ENCODE results near the gene MTUS2. TPM values are rescaled to one million over a fixed set of nuclear protein-coding genes. Genes with fewer than 3 reads are reported as not detected.

Gene MTUS2
- total RNA-seq, 1 donor, result 0.36 TPM

DNA sequence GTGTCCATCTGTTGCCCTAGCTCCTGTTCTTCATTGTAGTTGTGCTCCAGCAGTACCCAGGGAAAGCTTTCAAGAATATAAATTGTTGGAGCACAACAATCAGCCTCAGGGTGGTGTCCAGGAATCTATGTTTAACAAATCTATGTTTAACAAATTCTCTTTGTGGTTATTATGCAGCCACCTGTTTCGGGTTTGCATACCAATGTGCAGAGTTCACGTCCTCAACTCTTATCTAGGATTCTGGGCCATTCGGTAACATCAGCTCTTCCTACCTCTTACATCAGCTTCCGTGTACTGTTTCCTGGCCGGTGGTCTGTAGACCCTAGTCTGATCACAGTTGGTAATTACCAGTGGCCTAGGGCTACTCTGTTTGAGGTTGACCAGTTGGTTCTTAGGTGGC lies 17.0 kb downstream of the MTUS2 start:
- Histone ChIP-seq H2AFZ (ENCODE audit: low read length) (no peak overlapping the region), H3K4me2 (ENCODE audit: insufficient read depth, low read length) (no peak overlapping the region), H3K4me1 (ENCODE audit: insufficient read depth, low read length) (no peaks in the 10 kb centered on the region), H3K9me3 (ENCODE audit: low read depth, low read length) (no peaks in the 10 kb centered on the region), H3K27me3 (ENCODE audit: insufficient read depth, low read length) (no peaks in the 10 kb centered on the region), H3K79me2 (ENCODE audit: insufficient read depth, low read length) (no peaks in the 10 kb centered on the region), H4K20me1 (ENCODE audit: insufficient read depth, low read length) (no peaks in the 10 kb centered on the region), H3K36me3 (ENCODE audit: insufficient read depth, low read length) (no peaks in the 10 kb centered on the region), H3K27ac (ENCODE audit: low read depth, low read length) (no peak overlapping the region), H3K4me3 (ENCODE audit: insufficient read depth, low read length) (no peak overlapping the region)
- TF ChIP-seq, protein P1, sequence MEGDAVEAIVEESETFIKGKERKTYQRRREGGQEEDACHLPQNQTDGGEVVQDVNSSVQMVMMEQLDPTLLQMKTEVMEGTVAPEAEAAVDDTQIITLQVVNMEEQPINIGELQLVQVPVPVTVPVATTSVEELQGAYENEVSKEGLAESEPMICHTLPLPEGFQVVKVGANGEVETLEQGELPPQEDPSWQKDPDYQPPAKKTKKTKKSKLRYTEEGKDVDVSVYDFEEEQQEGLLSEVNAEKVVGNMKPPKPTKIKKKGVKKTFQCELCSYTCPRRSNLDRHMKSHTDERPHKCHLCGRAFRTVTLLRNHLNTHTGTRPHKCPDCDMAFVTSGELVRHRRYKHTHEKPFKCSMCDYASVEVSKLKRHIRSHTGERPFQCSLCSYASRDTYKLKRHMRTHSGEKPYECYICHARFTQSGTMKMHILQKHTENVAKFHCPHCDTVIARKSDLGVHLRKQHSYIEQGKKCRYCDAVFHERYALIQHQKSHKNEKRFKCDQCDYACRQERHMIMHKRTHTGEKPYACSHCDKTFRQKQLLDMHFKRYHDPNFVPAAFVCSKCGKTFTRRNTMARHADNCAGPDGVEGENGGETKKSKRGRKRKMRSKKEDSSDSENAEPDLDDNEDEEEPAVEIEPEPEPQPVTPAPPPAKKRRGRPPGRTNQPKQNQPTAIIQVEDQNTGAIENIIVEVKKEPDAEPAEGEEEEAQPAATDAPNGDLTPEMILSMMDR (IDR thresholded peaks at IDR 0.05; ENCODE audit: extremely low read depth, low read depth, low read length), result no peak
- DNase-seq (ENCODE audit: insufficient read length, low spot score, missing footprints), result no peak

DNA sequence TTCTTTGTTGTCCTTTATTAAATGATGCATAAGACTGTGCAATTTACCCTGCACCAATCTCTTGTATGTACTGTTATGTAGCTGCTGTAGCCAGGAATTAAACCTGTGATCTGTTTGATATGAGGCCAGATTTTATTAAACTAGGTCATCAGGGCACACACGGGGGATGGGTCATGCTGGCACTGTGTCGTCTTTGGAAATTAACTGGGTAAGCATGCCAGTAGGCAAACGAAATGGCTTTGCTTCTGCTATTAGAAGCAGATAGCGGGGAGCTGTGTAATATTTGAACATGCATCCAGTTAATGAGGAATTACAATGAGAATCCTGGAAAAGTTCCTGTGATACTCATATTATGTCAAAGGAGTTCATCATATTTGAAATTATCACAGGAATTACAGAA lies 23.5 kb downstream of the MTUS2 start:
- Histone ChIP-seq H3K27ac (ENCODE audit: low read depth, low read length) (no peak overlapping the region), H3K36me3 (ENCODE audit: insufficient read depth, low read length) (no peaks in the 10 kb centered on the region)
- TF ChIP-seq, protein P1 (IDR thresholded peaks at IDR 0.05; ENCODE audit: extremely low read depth, low read depth, low read length), result no peak

DNA sequence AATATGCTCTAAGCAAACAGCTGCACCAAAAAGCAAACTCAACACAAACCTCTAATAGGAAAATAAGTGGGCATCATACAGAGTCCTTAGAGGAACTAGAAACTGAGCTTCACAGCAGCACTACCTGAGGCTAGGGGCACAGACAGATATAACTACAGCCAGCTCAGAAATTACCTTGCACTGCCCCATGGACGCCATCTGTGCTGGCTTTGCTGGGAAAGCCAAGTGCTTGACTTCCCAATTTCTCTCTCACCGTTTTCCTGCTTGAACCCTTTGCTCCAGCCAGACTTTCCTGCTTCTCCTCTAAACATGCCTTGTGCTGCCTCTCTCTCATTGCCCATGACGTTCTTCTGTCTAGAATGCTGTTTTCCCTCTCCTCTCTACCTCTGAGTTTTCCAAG lies 29.3 kb downstream of the MTUS2 start:
- DNase-seq (ENCODE audit: insufficient read length, low spot score, missing footprints), result no peak
- H3K4me1 ChIP-seq (ENCODE audit: insufficient read depth, low read length), result no peaks in the 10 kb centered on the region
- no peaks in the 10 kb centered on the region for H4K20me1 ChIP-seq (ENCODE audit: insufficient read depth, low read length)
- H3K4me3 ChIP-seq (ENCODE audit: insufficient read depth, low read length), result no peak overlapping the region
- H2AFZ ChIP-seq (ENCODE audit: low read length), result no peak overlapping the region
- TF ChIP-seq, protein P1 (IDR thresholded peaks at IDR 0.05; ENCODE audit: extremely low read depth, low read depth, low read length), result no peak
- H3K27me3 ChIP-seq (ENCODE audit: insufficient read depth, low read length), result no peaks in the 10 kb centered on the region
- no peaks in the 10 kb centered on the region for H3K79me2 ChIP-seq (ENCODE audit: insufficient read depth, low read length)
- H3K4me2 ChIP-seq (ENCODE audit: insufficient read depth, low read length), result no peak overlapping the region
- H3K27ac ChIP-seq (ENCODE audit: low read depth, low read length), result no peak overlapping the region
- H3K36me3 ChIP-seq (ENCODE audit: insufficient read depth, low read length), result no peaks in the 10 kb centered on the region
- no peaks in the 10 kb centered on the region for H3K9me3 ChIP-seq (ENCODE audit: low read depth, low read length)

More for the DNA sequence above, 23.5 kb downstream of the MTUS2 start:
- H3K4me3 ChIP-seq (ENCODE audit: insufficient read depth, low read length), result no peak overlapping the region
- DNase-seq (ENCODE audit: insufficient read length, low spot score, missing footprints), result no peak
- H3K27me3 ChIP-seq (ENCODE audit: insufficient read depth, low read length), result no peaks in the 10 kb centered on the region
- H3K9me3 ChIP-seq (ENCODE audit: low read depth, low read length), result no peaks in the 10 kb centered on the region
- no peak overlapping the region for H3K4me2 ChIP-seq (ENCODE audit: insufficient read depth, low read length)
- H3K4me1 ChIP-seq (ENCODE audit: insufficient read depth, low read length), result no peaks in the 10 kb centered on the region
- no peaks in the 10 kb centered on the region for H3K79me2 ChIP-seq (ENCODE audit: insufficient read depth, low read length)
- no peak overlapping the region for H2AFZ ChIP-seq (ENCODE audit: low read length)
- H4K20me1 ChIP-seq (ENCODE audit: insufficient read depth, low read length), result no peaks in the 10 kb centered on the region

DNA sequence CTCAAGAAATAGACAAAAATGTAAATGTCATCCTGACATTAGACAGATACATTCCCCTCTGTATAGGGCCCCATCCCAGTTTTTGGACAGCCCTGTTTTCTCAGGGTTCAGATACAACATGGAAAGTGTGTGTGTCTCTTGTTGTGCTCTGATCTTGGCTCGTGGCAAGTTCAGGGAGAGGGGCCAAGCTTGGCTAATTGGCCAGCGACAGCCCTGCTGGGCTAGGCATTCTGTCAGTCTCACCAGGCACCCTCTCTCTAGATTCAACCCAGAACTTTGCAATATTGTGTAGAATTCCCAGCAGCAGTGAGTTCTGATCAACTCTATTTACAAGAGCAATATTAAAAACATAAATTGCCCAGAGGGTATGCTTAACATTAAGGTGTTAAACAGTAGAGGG lies 30.1 kb downstream of the MTUS2 start:
- Histone ChIP-seq H4K20me1 (ENCODE audit: insufficient read depth, low read length) (no peaks in the 10 kb centered on the region), H3K27me3 (ENCODE audit: insufficient read depth, low read length) (no peaks in the 10 kb centered on the region), H3K36me3 (ENCODE audit: insufficient read depth, low read length) (no peaks in the 10 kb centered on the region), H2AFZ (ENCODE audit: low read length) (no peak overlapping the region), H3K27ac (ENCODE audit: low read depth, low read length) (no peak overlapping the region), H3K79me2 (ENCODE audit: insufficient read depth, low read length) (no peaks in the 10 kb centered on the region), H3K4me2 (ENCODE audit: insufficient read depth, low read length) (no peak overlapping the region), H3K4me1 (ENCODE audit: insufficient read depth, low read length) (no peaks in the 10 kb centered on the region), H3K9me3 (ENCODE audit: low read depth, low read length) (no peaks in the 10 kb centered on the region), H3K4me3 (ENCODE audit: insufficient read depth, low read length) (no peak overlapping the region)
- no peak for DNase-seq (ENCODE audit: insufficient read length, low spot score, missing footprints)
- TF ChIP-seq, protein P1 (IDR thresholded peaks at IDR 0.05; ENCODE audit: extremely low read depth, low read depth, low read length), result no peak

Measured in osteoblast (primary cell).